ENCODE measurements around the gene LRRC34. TPM values are rescaled to one million over a fixed set of nuclear protein-coding genes. Genes with fewer than 3 reads are reported as not detected.

The LRRC34 gene
- total and polyA plus RNA-seq, 2 donors (not counting 1 experiment from before 2014, with no cell fraction given), result 2.0 to 2.7 TPM

DNA sequence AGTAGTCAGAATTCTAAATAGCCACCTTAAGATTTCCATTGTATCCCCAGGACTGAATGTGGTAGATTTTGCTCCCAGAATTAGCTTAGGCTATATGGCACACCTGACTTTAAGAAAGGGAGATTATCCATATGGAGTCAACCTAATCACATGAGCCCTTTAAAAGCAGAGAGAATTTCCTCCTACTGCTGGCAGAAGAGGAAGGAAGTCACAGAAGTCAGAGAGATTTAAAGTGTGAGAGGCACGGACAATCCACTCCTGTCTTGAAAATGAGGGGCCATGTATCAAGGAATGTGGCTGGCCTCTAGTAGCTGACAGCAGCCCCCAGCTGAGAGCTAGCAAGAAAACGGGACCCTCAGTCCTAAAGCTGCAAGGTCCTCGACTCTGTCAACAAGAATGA lies 30.3 kb upstream of the LRRC34 start:
- Histone ChIP-seq H3K79me2 (ENCODE audit: control insufficient read depth, insufficient read depth, low read length) (no peaks in the 10 kb centered on the region), H2AFZ (ENCODE audit: low read length) (no peak overlapping the region), H3K27ac (ENCODE audit: insufficient read depth, low read length) (no peak overlapping the region), H3K36me3 (ENCODE audit: control insufficient read depth, insufficient read depth, low read length) (no peaks in the 10 kb centered on the region), H3K4me1 (ENCODE audit: control insufficient read depth, extremely low read depth, insufficient read depth, low read length) (no peaks in the 10 kb centered on the region), H3K27me3 (ENCODE audit: control insufficient read depth, insufficient read depth, low read length) (no peaks in the 10 kb centered on the region), H3K9ac (ENCODE audit: insufficient read depth, low read length) (no peak overlapping the region), H4K20me1 (ENCODE audit: control insufficient read depth, extremely low read depth, insufficient read depth, low read length) (no peaks in the 10 kb centered on the region), H3K4me2 (ENCODE audit: extremely low read depth, insufficient read depth, low read length) (no peak overlapping the region), H3K4me3 (replicated peaks in 1 of 4; ENCODE audit: control extremely low read depth in 1 of 4, insufficient read depth in 1 of 4, low read depth in 3 of 4, low read length in 4 of 4) (no peak overlapping the region), H3K9me3 (ENCODE audit: control insufficient read depth, insufficient read depth, low read depth, low read length) (no peaks in the 10 kb centered on the region)
- DNase-seq (ENCODE audit: low read depth in 2 of 2), result no peak
- TF ChIP-seq, protein P1, sequence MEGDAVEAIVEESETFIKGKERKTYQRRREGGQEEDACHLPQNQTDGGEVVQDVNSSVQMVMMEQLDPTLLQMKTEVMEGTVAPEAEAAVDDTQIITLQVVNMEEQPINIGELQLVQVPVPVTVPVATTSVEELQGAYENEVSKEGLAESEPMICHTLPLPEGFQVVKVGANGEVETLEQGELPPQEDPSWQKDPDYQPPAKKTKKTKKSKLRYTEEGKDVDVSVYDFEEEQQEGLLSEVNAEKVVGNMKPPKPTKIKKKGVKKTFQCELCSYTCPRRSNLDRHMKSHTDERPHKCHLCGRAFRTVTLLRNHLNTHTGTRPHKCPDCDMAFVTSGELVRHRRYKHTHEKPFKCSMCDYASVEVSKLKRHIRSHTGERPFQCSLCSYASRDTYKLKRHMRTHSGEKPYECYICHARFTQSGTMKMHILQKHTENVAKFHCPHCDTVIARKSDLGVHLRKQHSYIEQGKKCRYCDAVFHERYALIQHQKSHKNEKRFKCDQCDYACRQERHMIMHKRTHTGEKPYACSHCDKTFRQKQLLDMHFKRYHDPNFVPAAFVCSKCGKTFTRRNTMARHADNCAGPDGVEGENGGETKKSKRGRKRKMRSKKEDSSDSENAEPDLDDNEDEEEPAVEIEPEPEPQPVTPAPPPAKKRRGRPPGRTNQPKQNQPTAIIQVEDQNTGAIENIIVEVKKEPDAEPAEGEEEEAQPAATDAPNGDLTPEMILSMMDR (conservative IDR thresholded peaks at IDR 0.05 in 1 of 2, IDR thresholded peaks at IDR 0.05 in 1 of 2; ENCODE audit: low read depth in 1 of 2, low read length in 2 of 2), result no peak
- no peak for TF ChIP-seq EZH2 (IDR thresholded peaks at IDR 0.05; ENCODE audit: low read length, missing control alignments)

DNA sequence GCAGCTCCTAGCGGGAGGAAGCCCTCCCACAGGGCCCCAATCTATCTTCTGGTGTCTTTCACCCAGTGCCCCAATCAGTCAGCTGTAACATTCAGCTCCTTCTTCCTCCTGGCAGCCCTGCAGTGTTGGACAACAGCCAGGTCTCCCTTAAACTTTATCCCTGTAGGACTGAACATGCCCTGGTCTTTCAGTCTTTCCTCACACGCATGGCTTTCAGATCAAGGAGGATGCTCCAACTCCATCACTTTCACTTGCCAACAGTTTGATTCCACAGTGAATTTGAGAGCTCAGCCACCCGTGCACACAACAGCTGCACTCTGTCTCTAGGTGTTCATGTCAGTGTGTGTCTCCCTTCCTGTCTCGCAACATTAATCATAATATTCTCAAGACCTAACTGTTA lies 28.5 kb upstream of the LRRC34 start:
- Histone ChIP-seq H3K4me2 (ENCODE audit: extremely low read depth, insufficient read depth, low read length) (no peak overlapping the region), H3K36me3 (ENCODE audit: control insufficient read depth, insufficient read depth, low read length) (no peaks in the 10 kb centered on the region), H3K9ac (ENCODE audit: insufficient read depth, low read length) (no peak overlapping the region), H3K79me2 (ENCODE audit: control insufficient read depth, insufficient read depth, low read length) (no peaks in the 10 kb centered on the region), H4K20me1 (ENCODE audit: control insufficient read depth, extremely low read depth, insufficient read depth, low read length) (no peaks in the 10 kb centered on the region), H3K4me1 (ENCODE audit: control insufficient read depth, extremely low read depth, insufficient read depth, low read length) (peaks cover 2% of the 10 kb centered on the region), H3K4me3 (replicated peaks in 1 of 4; ENCODE audit: control extremely low read depth in 1 of 4, insufficient read depth in 1 of 4, low read depth in 3 of 4, low read length in 4 of 4) (no peak overlapping the region), H3K27ac (ENCODE audit: insufficient read depth, low read length) (no peak overlapping the region), H3K9me3 (ENCODE audit: control insufficient read depth, insufficient read depth, low read depth, low read length) (no peaks in the 10 kb centered on the region), H2AFZ (ENCODE audit: low read length) (peak overlapping the region; percentile 29), H3K27me3 (ENCODE audit: control insufficient read depth, insufficient read depth, low read length) (no peaks in the 10 kb centered on the region)
- no peak for TF ChIP-seq EZH2 (IDR thresholded peaks at IDR 0.05; ENCODE audit: low read length, missing control alignments)
- TF ChIP-seq, protein P1 (conservative IDR thresholded peaks at IDR 0.05 in 1 of 2, IDR thresholded peaks at IDR 0.05 in 1 of 2; ENCODE audit: low read depth in 1 of 2, low read length in 2 of 2), result no peak
- peak in 1 of 2 donors; percentile 33 for DNase-seq (ENCODE audit: low read depth in 2 of 2)

- H3K9me3 ChIP-seq (ENCODE audit: control insufficient read depth, insufficient read depth, low read depth, low read length), result no peaks in the 10 kb centered on the region
- no peaks in the 10 kb centered on the region for H3K27me3 ChIP-seq (ENCODE audit: control insufficient read depth, insufficient read depth, low read length)
- H2AFZ ChIP-seq (ENCODE audit: low read length), result no peak overlapping the region
- H3K9ac ChIP-seq (ENCODE audit: insufficient read depth, low read length), result no peak overlapping the region
- H4K20me1 ChIP-seq (ENCODE audit: control insufficient read depth, extremely low read depth, insufficient read depth, low read length), result no peaks in the 10 kb centered on the region
- H3K4me1 ChIP-seq (ENCODE audit: control insufficient read depth, extremely low read depth, insufficient read depth, low read length), result peaks cover 2% of the 10 kb centered on the region
- no peak overlapping the region for H3K27ac ChIP-seq (ENCODE audit: insufficient read depth, low read length)
- no peaks in the 10 kb centered on the region for H3K36me3 ChIP-seq (ENCODE audit: control insufficient read depth, insufficient read depth, low read length)
- TF ChIP-seq EZH2 (IDR thresholded peaks at IDR 0.05; ENCODE audit: low read length, missing control alignments), result no peak
- TF ChIP-seq, protein P1 (conservative IDR thresholded peaks at IDR 0.05 in 1 of 2, IDR thresholded peaks at IDR 0.05 in 1 of 2; ENCODE audit: low read depth in 1 of 2, low read length in 2 of 2), result no peak
- no peak for DNase-seq (ENCODE audit: low read depth in 2 of 2)
- no peaks in the 10 kb centered on the region for H3K79me2 ChIP-seq (ENCODE audit: control insufficient read depth, insufficient read depth, low read length)
- H3K4me2 ChIP-seq (ENCODE audit: extremely low read depth, insufficient read depth, low read length), result no peak overlapping the region
- no peak overlapping the region for H3K4me3 ChIP-seq (replicated peaks in 1 of 4; ENCODE audit: control extremely low read depth in 1 of 4, insufficient read depth in 1 of 4, low read depth in 3 of 4, low read length in 4 of 4)
Measured at GRCh38 chr3:169838511-169839030, 25.9 kb upstream of the LRRC34 start.
